ENCODE measurements around the gene RTL10.

DNA sequence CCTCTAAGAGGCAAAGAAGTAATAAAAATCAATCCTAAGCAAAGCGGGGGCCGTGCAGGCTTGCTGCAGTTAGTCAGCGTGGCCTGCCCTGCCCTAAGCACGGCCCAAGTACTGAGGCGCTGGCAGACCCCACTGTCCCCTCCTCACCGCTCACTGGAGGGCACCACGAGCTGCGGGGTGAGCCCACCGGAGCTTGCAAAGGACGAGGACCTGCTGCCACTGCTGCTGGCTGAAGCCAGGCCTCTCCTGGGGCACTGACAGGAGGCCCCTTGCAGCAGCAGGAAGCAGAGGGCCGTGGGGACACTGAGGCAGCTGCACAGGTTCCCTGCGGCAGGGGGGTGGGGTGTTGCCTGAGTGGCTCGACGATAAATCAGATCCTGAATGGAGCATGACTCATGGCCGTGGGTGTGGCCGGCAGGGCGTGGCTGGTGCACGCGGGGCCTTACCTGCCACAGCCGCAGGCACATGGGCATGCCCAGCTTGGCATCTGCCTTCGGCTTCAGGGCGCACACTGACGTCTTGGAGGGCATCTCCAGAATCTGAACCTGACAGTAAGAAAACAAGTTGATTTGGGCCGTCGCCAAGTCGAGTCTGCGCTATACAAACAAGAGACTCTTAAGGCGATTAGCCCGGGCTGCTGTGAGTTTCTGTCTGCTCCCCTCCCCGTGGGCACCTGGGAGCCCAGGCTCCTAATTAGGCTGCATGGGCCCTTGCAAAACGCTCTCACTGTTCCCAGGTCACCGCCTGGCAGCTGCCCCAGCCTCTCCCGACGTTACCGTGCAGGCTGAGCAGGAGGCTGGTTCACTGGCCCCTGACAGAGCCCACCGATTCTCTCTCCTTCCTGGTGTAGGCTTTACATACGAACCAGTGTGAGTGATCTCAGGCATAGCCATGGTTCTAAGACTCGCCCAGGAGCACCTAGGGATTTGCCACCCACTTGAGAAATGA lies 48.2 kb downstream of the RTL10 start:
- TF ChIP-seq CBX2 (IDR thresholded peaks at IDR 0.05; ENCODE audit: borderline replicate concordance, low read depth) (no peak), CBX8 (IDR thresholded peaks at IDR 0.05) (no peak), RNF2 (IDR thresholded peaks at IDR 0.05; ENCODE audit: borderline replicate concordance, low read depth) (no peak), CEBPB (IDR thresholded peaks at IDR 0.05) (no peak), SMC3 (IDR thresholded peaks at IDR 0.05) (no peak), RFX5 (IDR thresholded peaks at IDR 0.05) (no peak)
- TF ChIP-seq, protein P1, sequence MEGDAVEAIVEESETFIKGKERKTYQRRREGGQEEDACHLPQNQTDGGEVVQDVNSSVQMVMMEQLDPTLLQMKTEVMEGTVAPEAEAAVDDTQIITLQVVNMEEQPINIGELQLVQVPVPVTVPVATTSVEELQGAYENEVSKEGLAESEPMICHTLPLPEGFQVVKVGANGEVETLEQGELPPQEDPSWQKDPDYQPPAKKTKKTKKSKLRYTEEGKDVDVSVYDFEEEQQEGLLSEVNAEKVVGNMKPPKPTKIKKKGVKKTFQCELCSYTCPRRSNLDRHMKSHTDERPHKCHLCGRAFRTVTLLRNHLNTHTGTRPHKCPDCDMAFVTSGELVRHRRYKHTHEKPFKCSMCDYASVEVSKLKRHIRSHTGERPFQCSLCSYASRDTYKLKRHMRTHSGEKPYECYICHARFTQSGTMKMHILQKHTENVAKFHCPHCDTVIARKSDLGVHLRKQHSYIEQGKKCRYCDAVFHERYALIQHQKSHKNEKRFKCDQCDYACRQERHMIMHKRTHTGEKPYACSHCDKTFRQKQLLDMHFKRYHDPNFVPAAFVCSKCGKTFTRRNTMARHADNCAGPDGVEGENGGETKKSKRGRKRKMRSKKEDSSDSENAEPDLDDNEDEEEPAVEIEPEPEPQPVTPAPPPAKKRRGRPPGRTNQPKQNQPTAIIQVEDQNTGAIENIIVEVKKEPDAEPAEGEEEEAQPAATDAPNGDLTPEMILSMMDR (IDR thresholded peaks at IDR 0.05): no peak
- TF ChIP-seq, protein P2, sequence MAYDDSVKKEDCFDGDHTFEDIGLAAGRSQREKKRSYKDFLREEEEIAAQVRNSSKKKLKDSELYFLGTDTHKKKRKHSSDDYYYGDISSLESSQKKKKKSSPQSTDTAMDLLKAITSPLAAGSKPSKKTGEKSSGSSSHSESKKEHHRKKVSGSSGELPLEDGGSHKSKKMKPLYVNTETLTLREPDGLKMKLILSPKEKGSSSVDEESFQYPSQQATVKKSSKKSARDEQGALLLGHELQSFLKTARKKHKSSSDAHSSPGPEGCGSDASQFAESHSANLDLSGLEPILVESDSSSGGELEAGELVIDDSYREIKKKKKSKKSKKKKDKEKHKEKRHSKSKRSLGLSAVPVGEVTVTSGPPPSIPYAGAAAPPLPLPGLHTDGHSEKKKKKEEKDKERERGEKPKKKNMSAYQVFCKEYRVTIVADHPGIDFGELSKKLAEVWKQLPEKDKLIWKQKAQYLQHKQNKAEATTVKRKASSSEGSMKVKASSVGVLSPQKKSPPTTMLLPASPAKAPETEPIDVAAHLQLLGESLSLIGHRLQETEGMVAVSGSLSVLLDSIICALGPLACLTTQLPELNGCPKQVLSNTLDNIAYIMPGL (CRISPR knock-in tag; IDR thresholded peaks at IDR 0.05; ENCODE audit: borderline replicate concordance): no peak
